Adrenal gland (tissue), 5 donors: ENCODE measurements around the gene CRTC1.

ENCODE experiments used
- POLR2A ChIP-seq, 2 donors: fragments of 450-650 bp; IDR thresholded peaks; one replicate each; pipeline ENCODE4 v1.6.1; 2017; ENCODE audit warnings: antibody characterized with exemption in 2 of 2, mild to moderate bottlenecking in 2 of 2, moderate library complexity in 1 of 2
- TF ChIP-seq, protein P1 (sequence below), 6 experiments: fragments of 450-650 bp in 4 of 6; fragments of 200-600 bp in 2 of 6; sonication (generic) in 1 of 6; IDR thresholded peaks; 1 replicate in 5 of 6; 2 replicates in 1 of 6; pipeline versions ENCODE4 v1.5.1 to v1.8.0; 2016 to 2021; ENCODE audit warnings: antibody characterized with exemption in 6 of 6, mild to moderate bottlenecking in 2 of 6, moderate library complexity in 1 of 6
- donor health status: DM: no; HTN: no; CAD: no.

DNA sequence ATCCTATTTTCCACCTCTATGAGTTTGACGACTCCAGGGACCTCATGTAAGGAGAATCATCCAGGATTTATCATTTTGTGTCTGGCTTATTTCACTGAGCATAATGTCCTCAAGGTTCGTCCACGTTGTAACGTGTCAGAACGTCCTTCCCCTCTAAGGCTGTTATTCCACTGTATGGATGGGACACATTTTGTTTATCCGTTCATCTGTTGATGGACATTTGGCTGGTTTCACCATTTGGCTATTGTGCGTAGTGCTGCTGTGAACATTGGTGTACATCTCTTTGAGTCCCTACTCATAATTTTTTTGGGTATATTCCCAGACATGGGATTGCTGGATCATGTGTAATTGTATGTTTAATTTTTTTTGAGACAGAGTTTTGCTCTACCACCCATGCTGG is 21.5 kb downstream of the CRTC1 start:
- TF ChIP-seq, protein P1, sequence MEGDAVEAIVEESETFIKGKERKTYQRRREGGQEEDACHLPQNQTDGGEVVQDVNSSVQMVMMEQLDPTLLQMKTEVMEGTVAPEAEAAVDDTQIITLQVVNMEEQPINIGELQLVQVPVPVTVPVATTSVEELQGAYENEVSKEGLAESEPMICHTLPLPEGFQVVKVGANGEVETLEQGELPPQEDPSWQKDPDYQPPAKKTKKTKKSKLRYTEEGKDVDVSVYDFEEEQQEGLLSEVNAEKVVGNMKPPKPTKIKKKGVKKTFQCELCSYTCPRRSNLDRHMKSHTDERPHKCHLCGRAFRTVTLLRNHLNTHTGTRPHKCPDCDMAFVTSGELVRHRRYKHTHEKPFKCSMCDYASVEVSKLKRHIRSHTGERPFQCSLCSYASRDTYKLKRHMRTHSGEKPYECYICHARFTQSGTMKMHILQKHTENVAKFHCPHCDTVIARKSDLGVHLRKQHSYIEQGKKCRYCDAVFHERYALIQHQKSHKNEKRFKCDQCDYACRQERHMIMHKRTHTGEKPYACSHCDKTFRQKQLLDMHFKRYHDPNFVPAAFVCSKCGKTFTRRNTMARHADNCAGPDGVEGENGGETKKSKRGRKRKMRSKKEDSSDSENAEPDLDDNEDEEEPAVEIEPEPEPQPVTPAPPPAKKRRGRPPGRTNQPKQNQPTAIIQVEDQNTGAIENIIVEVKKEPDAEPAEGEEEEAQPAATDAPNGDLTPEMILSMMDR (IDR thresholded peaks at IDR 0.05), result no peak
- no peak for TF ChIP-seq POLR2A (IDR thresholded peaks at IDR 0.05)
